B cell (primary cell): Measurements from ENCODE around the gene SAXO1.

Experiments used
- CTCF ChIP-seq: fragments of 200-600 bp; IDR thresholded peaks from one replicate; pipeline ENCODE4 v1.8.0; 2022; ENCODE audit warnings: antibody characterized with exemption, mild to moderate bottlenecking
- EZH2 ChIP-seq: IDR thresholded peaks from 2 replicates; pipeline ENCODE4 v1.6.1; 2012; ENCODE audit warnings: borderline replicate concordance, low read depth, mild to moderate bottlenecking, moderate library complexity, low read length; ENCODE audit not compliant: insufficient read depth, poor library complexity, severe bottlenecking

GRCh38 chr9:18941060-18941740 lies 91.8 kb downstream of the SAXO1 start:
- TF ChIP-seq CTCF (no peak), EZH2 (no peak)
